Kidney (tissue), 14 donors: ENCODE results near the gene TMEM213. TPM values are rescaled to one million over a fixed set of nuclear protein-coding genes. Genes with fewer than 3 reads are reported as not detected.

Experiments used
- DNase-seq, 5 donors: peaks; one replicate each; pipeline ENCODE4 v3.0.0-alpha.2; 2013 to 2020
- FAIRE-seq: peaks from 2 replicates; lab custom pipeline; 2012; peaks lifted over from hg19 to GRCh38; lab: Jason Lieb, UNC
- H3K27ac ChIP-seq, 2 donors: one replicate each; pipeline ENCODE4 v1.7.0; 2013; ENCODE audit warnings: low read depth in 2 of 2, low read length in 2 of 2, inconsistent platforms in 1 of 2
- H3K27me3 ChIP-seq: one replicate; pipeline ENCODE4 v1.7.1; 2013; ENCODE audit warnings: low read length, inconsistent platforms; ENCODE audit not compliant: control insufficient read depth, insufficient read depth
- H3K36me3 ChIP-seq, 3 donors: one replicate each; pipeline versions ENCODE4 v1.7.0 to v1.7.1; 2013; ENCODE audit warnings: low read length in 3 of 3, control low read depth in 1 of 3, inconsistent platforms in 1 of 3; ENCODE audit not compliant: insufficient read depth in 3 of 3, control insufficient read depth in 2 of 3
- H3K4me1 ChIP-seq, 3 donors: one replicate each; pipeline versions ENCODE4 v1.7.0 to v1.7.1; 2013; ENCODE audit warnings: low read length in 3 of 3, inconsistent platforms in 1 of 3, low read depth in 1 of 3; ENCODE audit not compliant: control insufficient read depth in 2 of 3, insufficient read depth in 2 of 3
- H3K4me3 ChIP-seq, 3 donors: one replicate each; pipeline versions ENCODE4 v1.7.0 to v1.8.1; 2013; ENCODE audit warnings: low read length in 3 of 3, control low read depth in 1 of 3, inconsistent platforms in 1 of 3
- H3K9ac ChIP-seq, 3 donors: one replicate each; pipeline versions ENCODE4 v1.7.0 to v1.7.1; 2013; ENCODE audit warnings: low read length in 3 of 3, control low read depth in 1 of 3, inconsistent platforms in 1 of 3
- H3K9me3 ChIP-seq, 3 donors: one replicate each; pipeline versions ENCODE4 v1.7.0 to v1.7.1; 2013; ENCODE audit warnings: low read length in 3 of 3, control low read depth in 1 of 3, inconsistent platforms in 1 of 3; ENCODE audit not compliant: control insufficient read depth in 2 of 3, insufficient read depth in 1 of 3
- CTCF ChIP-seq: IDR thresholded peaks from 3 replicates; pipeline ENCODE4 v1.5.1; 2012; ENCODE audit warnings: mild to moderate bottlenecking, moderate library complexity, borderline replicate concordance; ENCODE audit not compliant: insufficient read depth; ENCODE audit errors: extremely low read depth
- intact Hi-C: fragments of 100-400 bp; cut with DNase I; formaldehyde crosslinking; loops from one replicate; pipeline ENCODE4 v1.11.1; 2022
- polyA plus RNA-seq: library from polyadenylated mRNA; stranded (reverse); fragments of 350-450 nt; fragmentation: Illumina TruSeq; extraction: RNeasy Lipid Tissue Mini Kit (QIAGEN cat#74804); gene quantifications from one replicate; pipeline ENCODE4 v1.2.3, GENCODE V29; 2014; ENCODE audit warnings: low read depth, low replicate concordance; ENCODE audit not compliant: insufficient read depth
- total RNA-seq: library from RNA; stranded (reverse); fragmentation: NEBNext Ultra II Directional; extraction: Animal tissue kit (Norgen Biotek cat#: 25700); gene quantifications from one replicate; pipeline ENCODE4 v1.2.1, GENCODE V29; 2021
- donor health status: control.
- donor health status: control.
- donor health status: control.
- donor health status: control.
- donor health status: control.
- donor health status: DM: yes; HTN: yes; CAD: no.
- donor health status: Normal renal cell carcinoma (clear cell type).

TMEM213 gene
- total and polyA plus RNA-seq, 2 donors from 2014 or later = 30.2 to 96.9 TPM

- H3K9ac ChIP-seq = no peak overlapping the region
- TF ChIP-seq CTCF = no peak
- no peak overlapping the region for H3K27ac ChIP-seq
- no peaks in the 10 kb centered on the region for H3K9me3 ChIP-seq
- intact Hi-C loops = no loop called here
- no peak overlapping the region for H3K4me3 ChIP-seq
- H3K36me3 ChIP-seq = peaks cover 0 to 5% (median 0%) of the 10 kb centered on the region in 3 donors
- no peak for DNase-seq
- no peaks in the 10 kb centered on the region for H3K27me3 ChIP-seq
- FAIRE-seq = no peak
- peaks cover 0 to 8% (median 3%) of the 10 kb centered on the region in 3 donors for H3K4me1 ChIP-seq
Measured at GRCh38 chr7:138885383-138886147, 87.8 kb downstream of the TMEM213 start.

GRCh38 chr7:138886501-138886917, 88.7 kb downstream of the TMEM213 start:
- TF ChIP-seq CTCF = peak; percentile 69

GRCh38 chr7:138887085-138887710, 89.4 kb downstream of the TMEM213 start:
- DNase-seq = peak in 3 of 5 donors; percentile 24 to 42 (median 29)

More at GRCh38 chr7:138886501-138886917, 88.7 kb downstream of the TMEM213 start:
- FAIRE-seq (no peak), DNase-seq (peak in 3 of 5 donors; percentile 42 to 84 (median 80))
- Histone ChIP-seq H3K9me3 (no peaks in the 10 kb centered on the region), H3K4me3 (no peak overlapping the region), H3K4me1 (peaks cover 0 to 17% (median 12%) of the 10 kb centered on the region in 3 donors), H3K27ac (no peak overlapping the region), H3K36me3 (no peaks in the 10 kb centered on the region), H3K27me3 (no peaks in the 10 kb centered on the region), H3K9ac (no peak overlapping the region)
- intact Hi-C loops = no loop called here

More at GRCh38 chr7:138887085-138887710, 89.4 kb downstream of the TMEM213 start:
- TF ChIP-seq CTCF = no peak
- no peaks in the 10 kb centered on the region for H3K9me3 ChIP-seq
- H3K4me1 ChIP-seq = peaks cover 0 to 23% (median 13%) of the 10 kb centered on the region in 3 donors
- intact Hi-C loops = no loop called here
- H3K36me3 ChIP-seq = no peaks in the 10 kb centered on the region
- FAIRE-seq = no peak
- no peak overlapping the region for H3K27ac ChIP-seq
- no peak overlapping the region for H3K9ac ChIP-seq
- no peaks in the 10 kb centered on the region for H3K27me3 ChIP-seq
- no peak overlapping the region for H3K4me3 ChIP-seq

Other genes with a start within 250 kb of the TMEM213 start
- gene SVOPL, start 96.6 kb upstream of the TMEM213 start, total RNA-seq = 2.4 TPM
- 5.1 TPM for gene SVOPL, start 96.6 kb upstream of the TMEM213 start, polyA plus RNA-seq
- 30.5 TPM for gene ATP6V0A4, start 202 bp downstream of the TMEM213 start, total RNA-seq
- gene ATP6V0A4, start 202 bp downstream of the TMEM213 start, polyA plus RNA-seq = 140 TPM
- 10.1 TPM for gene KIAA1549, start 183.4 kb downstream of the TMEM213 start, total RNA-seq
- 1.8 TPM for gene KIAA1549, start 183.4 kb downstream of the TMEM213 start, polyA plus RNA-seq
- gene ZC3HAV1L, start 238.0 kb downstream of the TMEM213 start, total RNA-seq = 16.1 TPM
- gene ZC3HAV1L, start 238.0 kb downstream of the TMEM213 start, polyA plus RNA-seq = 0.37 TPM